Non-pigmented ciliary epithelial cell (primary cell): ENCODE data around the gene DCST2.

Source experiments
- DNase-seq: peaks from one replicate; pipeline ENCODE4 v3.0.0-alpha.2; 2010; ENCODE audit warnings: low read depth

Gene DCST2

GRCh38 chr1:154975409-154976059, 58.0 kb downstream of the DCST2 start:
- no peak for DNase-seq

GRCh38 chr1:154974808-154975408, 58.7 kb downstream of the DCST2 start:
- no peak for DNase-seq

- peak; percentile 100 for DNase-seq
Observed at GRCh38 chr1:154974102-154974807, 59.3 kb downstream of the DCST2 start, which contains the start of gene CKS1B. CKS1B (plus strand) TSS chr1:154974681; CDS start chr1:154974746, 65 bp downstream.

GRCh38 chr1:154973344-154974101, 60.1 kb downstream of the DCST2 start:
- peak; percentile 92 for DNase-seq

GRCh38 chr1:154972517-154973343, 60.9 kb downstream of the DCST2 start:
- peak; percentile 86 for DNase-seq

- no peak for DNase-seq
Observed at GRCh38 chr1:154972213-154972516, 61.4 kb downstream of the DCST2 start.

- no peak for DNase-seq
Observed at GRCh38 chr1:154971341-154971998, 62.1 kb downstream of the DCST2 start.

GRCh38 chr1:154970631-154971340, 62.8 kb downstream of the DCST2 start, which contains the start of gene SHC1:
SHC1 (minus strand) TSS chr1:154970747; CDS start chr1:154970526, 221 bp downstream.
- DNase-seq = peak; percentile 70

GRCh38 chr1:154969860-154970452, 63.6 kb downstream of the DCST2 start:
- DNase-seq = no peak

- no peak for DNase-seq
Observed at GRCh38 chr1:154969246-154969645, 64.3 kb downstream of the DCST2 start.

- no peak for DNase-seq
Observed at GRCh38 chr1:154968731-154969130, 64.8 kb downstream of the DCST2 start.
